ENCODE data around the gene GGA1. TPM values are rescaled to one million over a fixed set of nuclear protein-coding genes. Genes with fewer than 3 reads are reported as not detected.
A peak's percentile ranks its signal among the peaks of the same experiment; 100 is the strongest.

GGA1 gene
- total RNA-seq, 1 experiment from 2014 or later: 89.8 TPM

- peak overlapping the region; percentile 24 for H3K27ac Mint-ChIP-seq (ENCODE audit: unreplicated experiment)
- H3K4me3 Mint-ChIP-seq (ENCODE audit: low read depth, unreplicated experiment): peak overlapping the region; percentile 20
- no peak for TF ChIP-seq CTCF (IDR thresholded peaks at IDR 0.05; ENCODE audit: unreplicated experiment)
- H3K36me3 Mint-ChIP-seq (ENCODE audit: insufficient read depth, unreplicated experiment): peaks cover 7% of the 10 kb centered on the region
- no peak for DNase-seq
- H3K27me3 Mint-ChIP-seq (ENCODE audit: unreplicated experiment): no peaks in the 10 kb centered on the region
- H3K4me1 Mint-ChIP-seq (ENCODE audit: low read depth, unreplicated experiment): peaks cover 30% of the 10 kb centered on the region
- CTCF ChIA-PET: interaction anchor here (0.7 to 1.7 kb wide), 19 partner anchors 10 to 226 kb away, joined by 3 to 48 read pairs (median 7); partner anchors contain the start of genes GGA1, LGALS2 and MFNG
- no peaks in the 10 kb centered on the region for H3K9me3 Mint-ChIP-seq (ENCODE audit: low read depth, unreplicated experiment)
- no TSS peak for BruUV-seq (replicated peaks)
- intact Hi-C loops (cut with micrococcal nuclease; ENCODE audit: unreplicated experiment): loop anchor here (2.0 kb wide), 2 partner anchors 23 to 53 kb away; no protein-coding TSS in a partner anchor
Measured at GRCh38 chr22:37591823-37592404, 16.7 kb upstream of the GGA1 start.

- H3K27ac Mint-ChIP-seq (ENCODE audit: unreplicated experiment): no peak overlapping the region
- peaks cover 11% of the 10 kb centered on the region for H3K36me3 Mint-ChIP-seq (ENCODE audit: insufficient read depth, unreplicated experiment)
- no TSS peak for BruUV-seq (replicated peaks)
- CTCF ChIA-PET: interaction anchor here (0.7 to 1.9 kb wide), 5 partner anchors 25 to 52 kb away, joined by 3 to 7 read pairs (median 3); no protein-coding TSS in a partner anchor
- intact Hi-C loops (cut with micrococcal nuclease; ENCODE audit: unreplicated experiment): no loop called here
- H3K9me3 Mint-ChIP-seq (ENCODE audit: low read depth, unreplicated experiment): no peaks in the 10 kb centered on the region
- H3K27me3 Mint-ChIP-seq (ENCODE audit: unreplicated experiment): no peaks in the 10 kb centered on the region
- H3K4me3 Mint-ChIP-seq (ENCODE audit: low read depth, unreplicated experiment): no peak overlapping the region
- TF ChIP-seq CTCF (IDR thresholded peaks at IDR 0.05; ENCODE audit: unreplicated experiment): peak; percentile 54
- H3K4me1 Mint-ChIP-seq (ENCODE audit: low read depth, unreplicated experiment): peaks cover 35% of the 10 kb centered on the region
- peak; percentile 66 for DNase-seq
Measured at GRCh38 chr22:37594237-37594636, 14.4 kb upstream of the GGA1 start.

GRCh38 chr22:37599153-37599552 lies 9.5 kb upstream of the GGA1 start:
- Mint-ChIP-seq H3K9me3 (ENCODE audit: low read depth, unreplicated experiment) (no peaks in the 10 kb centered on the region), H3K4me3 (ENCODE audit: low read depth, unreplicated experiment) (no peak overlapping the region), H3K27ac (ENCODE audit: unreplicated experiment) (no peak overlapping the region), H3K36me3 (ENCODE audit: insufficient read depth, unreplicated experiment) (peaks cover 15% of the 10 kb centered on the region), H3K4me1 (ENCODE audit: low read depth, unreplicated experiment) (peaks cover 38% of the 10 kb centered on the region), H3K27me3 (ENCODE audit: unreplicated experiment) (no peaks in the 10 kb centered on the region)
- BruUV-seq (replicated peaks): no TSS peak
- TF ChIP-seq CTCF (IDR thresholded peaks at IDR 0.05; ENCODE audit: unreplicated experiment): no peak
- intact Hi-C loops (cut with micrococcal nuclease; ENCODE audit: unreplicated experiment): no loop called here
- no peak for DNase-seq
- CTCF ChIA-PET: interaction anchor here (0.7 kb wide), 1 partner anchor 99 kb away, joined by 8 read pairs; no protein-coding TSS in a partner anchor

- TF ChIP-seq CTCF (IDR thresholded peaks at IDR 0.05; ENCODE audit: unreplicated experiment): no peak
- intact Hi-C loops (cut with micrococcal nuclease; ENCODE audit: unreplicated experiment): no loop called here
- BruUV-seq (replicated peaks): no TSS peak
- peak overlapping the region; percentile 97 for H3K27ac Mint-ChIP-seq (ENCODE audit: unreplicated experiment)
- peak overlapping the region; percentile 73 for H3K4me3 Mint-ChIP-seq (ENCODE audit: low read depth, unreplicated experiment)
- H3K4me1 Mint-ChIP-seq (ENCODE audit: low read depth, unreplicated experiment): peaks cover 42% of the 10 kb centered on the region
- peaks cover 15% of the 10 kb centered on the region for H3K36me3 Mint-ChIP-seq (ENCODE audit: insufficient read depth, unreplicated experiment)
- CTCF ChIA-PET: no interaction called here
- H3K27me3 Mint-ChIP-seq (ENCODE audit: unreplicated experiment): no peaks in the 10 kb centered on the region
- H3K9me3 Mint-ChIP-seq (ENCODE audit: low read depth, unreplicated experiment): no peaks in the 10 kb centered on the region
- DNase-seq: no peak
Measured at GRCh38 chr22:37601203-37601539, 7.5 kb upstream of the GGA1 start.

All from Calu3 (cell line).